Gastrocnemius medialis (tissue), 4 donors: ENCODE measurements around the gene CHAF1A.

ENCODE experiments used
- CTCF ChIP-seq, 5 experiments: fragments of 450-650 bp in 3 of 5; fragments of 200-600 bp in 2 of 5; sonication (generic) in 2 of 5; IDR thresholded peaks in 4 of 5; conservative IDR thresholded peaks in 1 of 5; 1 replicate in 4 of 5; 2 replicates in 1 of 5; pipeline ENCODE4 v1.5.1; 2016 to 2019; ENCODE audit warnings: antibody characterized with exemption in 5 of 5, mild to moderate bottlenecking in 3 of 5, moderate library complexity in 3 of 5
- POLR2A ChIP-seq, 2 donors: fragments of 450-650 bp; IDR thresholded peaks; one replicate each; pipeline ENCODE4 v1.6.1; 2017; ENCODE audit warnings: antibody characterized with exemption in 2 of 2, mild to moderate bottlenecking in 2 of 2, moderate library complexity in 2 of 2

GRCh38 chr19:4477034-4477801 is 74.8 kb downstream of the CHAF1A start:
- TF ChIP-seq CTCF (IDR thresholded peaks at IDR 0.05 in 4 of 5, conservative IDR thresholded peaks at IDR 0.05 in 1 of 5) = no peak
- TF ChIP-seq POLR2A (IDR thresholded peaks at IDR 0.05) = no peak
